Calu3 (cell line): ENCODE data around the gene FZD2. TPM values are rescaled to one million over a fixed set of nuclear protein-coding genes. Genes with fewer than 3 reads are reported as not detected.

Experiments
- BruUV-seq: library from RNA; stranded (reverse); fragments of 400-500 nt; replicated peaks from 2 replicates; lab custom pipeline; 2021; lab: Mats Ljungman, UMichigan
- CTCF ChIA-PET: fragments of 300-600 bp; sonication (Branson Sonifier 250); formaldehyde crosslinking; loops from one replicate; lab custom pipeline; 2022; ENCODE audit warnings: antibody characterized with exemption; lab: Charles Lee
- DNase-seq: peaks from one replicate; pipeline ENCODE4 v3.0.0; 2022
- H3K27ac Mint-ChIP-seq: one replicate; pipeline ENCODE4 v1.8.0; 2022; ENCODE audit warnings: mixed read lengths; ENCODE audit not compliant: unreplicated experiment
- H3K27me3 Mint-ChIP-seq: one replicate; pipeline ENCODE4 v1.8.0; 2022; ENCODE audit warnings: mixed read lengths; ENCODE audit not compliant: unreplicated experiment
- H3K36me3 Mint-ChIP-seq: one replicate; pipeline ENCODE4 v1.8.0; 2022; ENCODE audit warnings: mild to moderate bottlenecking, moderate library complexity, mixed read lengths; ENCODE audit not compliant: insufficient read depth, unreplicated experiment
- H3K4me1 Mint-ChIP-seq: one replicate; pipeline ENCODE4 v1.8.0; 2022; ENCODE audit warnings: mild to moderate bottlenecking, low read depth, mixed read lengths; ENCODE audit not compliant: unreplicated experiment
- H3K4me3 Mint-ChIP-seq: one replicate; pipeline ENCODE4 v1.8.0; 2022; ENCODE audit warnings: mild to moderate bottlenecking, low read depth, moderate library complexity, mixed read lengths; ENCODE audit not compliant: unreplicated experiment
- H3K9me3 Mint-ChIP-seq: one replicate; pipeline ENCODE4 v1.8.0; 2022; ENCODE audit warnings: low read depth, mixed read lengths; ENCODE audit not compliant: unreplicated experiment
- CTCF ChIP-seq: fragments of 200-600 bp; IDR thresholded peaks from one replicate; pipeline ENCODE4 v1.8.0; 2022; ENCODE audit warnings: antibody characterized with exemption; ENCODE audit not compliant: unreplicated experiment
- intact Hi-C: fragments of 100-400 bp; cut with micrococcal nuclease; formaldehyde crosslinking; loops from one replicate; pipeline ENCODE4 v1.10.0; 2022; ENCODE audit not compliant: unreplicated experiment
- total RNA-seq: library from RNA; stranded (reverse); gene quantifications from 2 replicates; pipeline ENCODE4 v1.2.3, GENCODE V29; 2022

Gene FZD2
- total RNA-seq, 1 experiment from 2014 or later, result 35.8 TPM

DNA sequence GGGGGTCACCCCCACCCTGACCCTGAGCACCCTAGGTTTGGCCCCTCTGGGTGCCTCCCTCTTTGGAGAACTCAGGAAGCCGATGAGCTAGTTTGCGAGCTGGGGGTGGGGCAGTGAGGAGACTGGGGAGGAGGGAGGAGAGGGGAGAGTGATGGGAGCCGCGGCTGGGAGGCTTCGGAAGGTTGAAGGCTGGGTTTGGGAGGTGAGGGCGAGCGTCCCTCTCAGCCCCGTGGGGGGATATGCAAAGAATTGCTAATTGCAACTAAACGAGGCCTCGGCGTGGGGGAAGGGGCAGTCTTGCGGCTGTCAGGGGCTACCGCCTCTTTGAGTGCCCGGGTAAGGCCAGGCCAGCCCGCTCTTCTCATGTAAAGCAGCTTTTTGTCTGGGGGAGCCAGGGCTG, 17.6 kb upstream of the FZD2 start:
- no peak for TF ChIP-seq CTCF
- intact Hi-C loops, result no loop called here
- Mint-ChIP-seq H3K27ac (no peak overlapping the region), H3K27me3 (no peaks in the 10 kb centered on the region), H3K9me3 (no peaks in the 10 kb centered on the region), H3K36me3 (peaks cover 12% of the 10 kb centered on the region), H3K4me3 (no peak overlapping the region), H3K4me1 (peaks cover 51% of the 10 kb centered on the region)
- CTCF ChIA-PET, result interaction anchor here (0.8 to 1.1 kb wide), 2 partner anchors 13 to 48 kb away, joined by 3 to 4 read pairs; no protein-coding TSS in a partner anchor
- DNase-seq, result no peak
- no TSS peak for BruUV-seq

DNA sequence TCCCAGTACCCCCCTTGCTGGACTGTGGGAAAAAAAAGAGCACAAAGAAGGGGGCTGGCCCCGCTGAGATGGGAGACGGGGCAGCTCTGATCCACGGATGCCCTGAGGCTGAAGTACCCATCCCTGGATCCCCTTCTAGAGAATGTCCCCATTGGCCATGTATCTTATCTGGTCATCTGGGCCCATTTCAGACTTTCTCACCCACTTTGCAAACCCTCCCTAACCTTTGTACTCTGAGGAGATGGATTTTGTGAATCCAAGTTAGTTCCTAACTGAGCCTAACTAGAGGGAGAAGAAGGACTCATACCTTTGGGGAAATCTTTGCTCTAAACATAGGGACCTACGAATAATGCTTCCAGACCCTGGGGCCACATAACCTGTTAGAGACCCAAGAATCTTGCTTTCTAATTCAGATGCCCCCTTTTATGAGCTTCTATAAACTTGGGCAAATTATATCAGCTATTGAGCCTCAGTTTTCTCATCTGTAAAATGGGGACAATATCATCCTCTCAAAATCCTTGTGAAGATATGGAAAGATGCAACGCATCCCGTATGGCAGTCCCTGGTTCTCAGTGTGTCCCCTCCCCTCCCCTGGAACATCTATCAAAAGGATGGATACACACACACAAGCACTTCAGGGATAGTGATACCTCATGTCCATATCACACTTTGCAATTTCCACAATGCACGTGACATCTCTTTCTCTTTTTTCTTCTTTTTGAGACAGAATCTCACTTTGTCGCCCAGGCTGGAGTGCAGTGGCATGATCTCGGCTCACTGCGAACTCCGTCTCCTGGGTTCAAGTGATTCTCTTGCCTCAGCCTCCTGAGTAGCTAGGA, 16.8 kb upstream of the FZD2 start:
- Mint-ChIP-seq H3K9me3 (no peaks in the 10 kb centered on the region), H3K4me1 (peaks cover 51% of the 10 kb centered on the region), H3K36me3 (peaks cover 12% of the 10 kb centered on the region), H3K27ac (no peak overlapping the region), H3K27me3 (no peaks in the 10 kb centered on the region), H3K4me3 (no peak overlapping the region)
- BruUV-seq, result no TSS peak
- CTCF ChIA-PET, result interaction anchor here (0.8 to 1.1 kb wide), 2 partner anchors 13 to 47 kb away, joined by 3 to 4 read pairs; no protein-coding TSS in a partner anchor
- no peak for DNase-seq
- no peak for TF ChIP-seq CTCF
- intact Hi-C loops, result no loop called here

GRCh38 chr17:44541884-44542581, 15.3 kb upstream of the FZD2 start:
- intact Hi-C loops, result no loop called here
- no peak for DNase-seq
- no peaks in the 10 kb centered on the region for H3K27me3 Mint-ChIP-seq
- no peaks in the 10 kb centered on the region for H3K9me3 Mint-ChIP-seq
- peaks cover 55% of the 10 kb centered on the region for H3K4me1 Mint-ChIP-seq
- no peak for TF ChIP-seq CTCF
- H3K27ac Mint-ChIP-seq, result peak overlapping the region; percentile 61
- no peak overlapping the region for H3K4me3 Mint-ChIP-seq
- no TSS peak for BruUV-seq
- peaks cover 12% of the 10 kb centered on the region for H3K36me3 Mint-ChIP-seq
- CTCF ChIA-PET, result no interaction called here

DNA sequence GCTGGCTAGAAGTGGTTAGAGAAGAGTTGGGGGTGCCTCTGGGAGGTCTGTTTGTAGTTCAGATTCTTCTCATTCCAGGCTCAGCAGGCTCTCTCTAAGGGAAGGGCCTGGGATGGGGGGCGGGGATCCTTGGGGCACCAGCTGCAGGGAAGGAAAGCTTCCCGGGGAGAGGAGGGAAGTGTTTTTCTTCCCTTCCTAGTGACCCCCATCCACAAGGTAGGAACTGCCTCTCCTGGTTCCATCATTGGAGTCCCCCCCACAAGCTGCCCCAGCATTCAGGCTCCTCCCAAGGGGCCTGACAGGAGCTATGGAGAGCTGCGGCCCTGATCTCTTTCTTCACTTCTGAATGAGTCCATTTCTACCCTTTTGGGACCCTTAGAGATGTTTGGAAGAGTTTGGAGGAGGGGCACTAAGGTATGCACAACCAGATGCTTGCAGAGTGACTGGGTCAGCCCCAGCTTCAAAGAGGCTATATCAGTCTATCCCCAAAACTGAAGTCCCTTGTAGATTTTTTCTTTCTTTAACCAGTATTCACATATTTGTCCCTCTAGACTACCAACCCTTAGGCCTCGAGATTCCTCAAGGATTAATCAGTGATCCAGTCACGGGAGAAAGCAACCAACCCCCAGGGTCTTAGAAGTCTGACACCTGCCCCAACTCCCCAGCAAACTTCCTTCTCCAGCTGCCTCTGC, 13.9 kb upstream of the FZD2 start:
- CTCF ChIA-PET, result interaction anchor here (0.7 to 2.1 kb wide), 6 partner anchors 8 to 313 kb away, joined by 3 to 9 read pairs (median 4); partner anchors contain the start of gene FZD2
- H3K27ac Mint-ChIP-seq, result peak overlapping the region; percentile 61
- TF ChIP-seq CTCF, result no peak
- peak; percentile 81 for DNase-seq
- no peaks in the 10 kb centered on the region for H3K27me3 Mint-ChIP-seq
- BruUV-seq, result no TSS peak
- intact Hi-C loops, result no loop called here
- peaks cover 12% of the 10 kb centered on the region for H3K36me3 Mint-ChIP-seq
- no peaks in the 10 kb centered on the region for H3K9me3 Mint-ChIP-seq
- peak overlapping the region; percentile 54 for H3K4me3 Mint-ChIP-seq
- H3K4me1 Mint-ChIP-seq, result peaks cover 61% of the 10 kb centered on the region
